Measurements from ENCODE around the gene PRKCH.

DNA sequence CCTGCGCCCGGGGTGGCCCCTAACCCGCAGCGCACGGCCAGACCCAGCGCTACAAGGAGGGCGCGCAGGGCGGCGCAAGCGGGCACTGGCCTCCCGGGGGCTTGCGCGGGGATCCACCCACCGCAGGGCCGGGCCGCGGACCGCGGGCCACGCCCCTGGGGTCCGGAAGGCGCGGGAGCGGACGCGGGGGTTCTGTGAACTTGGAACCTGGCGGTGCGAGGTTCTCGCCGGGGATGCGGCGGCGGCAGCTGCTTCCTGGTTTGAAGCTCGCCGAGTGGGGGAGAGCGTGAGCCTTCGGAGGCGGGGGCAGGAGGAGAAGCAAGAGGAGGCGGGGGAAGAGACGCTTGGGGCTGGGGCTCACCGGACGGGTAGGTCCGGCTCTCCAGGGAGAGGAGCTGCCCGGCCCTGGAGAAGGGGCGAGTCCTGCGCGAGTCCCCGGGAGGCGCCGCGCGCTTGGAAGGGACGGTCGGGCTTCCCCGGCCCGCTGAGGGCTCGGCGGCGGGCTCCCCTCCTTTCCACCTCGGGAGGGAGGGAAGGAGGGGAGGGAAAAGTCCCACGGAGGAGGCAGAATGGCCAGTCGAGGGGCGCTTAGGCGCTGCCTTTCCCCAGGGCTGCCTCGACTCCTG lies at the start of gene PRKCH:
- TF ChIP-seq, protein P1, sequence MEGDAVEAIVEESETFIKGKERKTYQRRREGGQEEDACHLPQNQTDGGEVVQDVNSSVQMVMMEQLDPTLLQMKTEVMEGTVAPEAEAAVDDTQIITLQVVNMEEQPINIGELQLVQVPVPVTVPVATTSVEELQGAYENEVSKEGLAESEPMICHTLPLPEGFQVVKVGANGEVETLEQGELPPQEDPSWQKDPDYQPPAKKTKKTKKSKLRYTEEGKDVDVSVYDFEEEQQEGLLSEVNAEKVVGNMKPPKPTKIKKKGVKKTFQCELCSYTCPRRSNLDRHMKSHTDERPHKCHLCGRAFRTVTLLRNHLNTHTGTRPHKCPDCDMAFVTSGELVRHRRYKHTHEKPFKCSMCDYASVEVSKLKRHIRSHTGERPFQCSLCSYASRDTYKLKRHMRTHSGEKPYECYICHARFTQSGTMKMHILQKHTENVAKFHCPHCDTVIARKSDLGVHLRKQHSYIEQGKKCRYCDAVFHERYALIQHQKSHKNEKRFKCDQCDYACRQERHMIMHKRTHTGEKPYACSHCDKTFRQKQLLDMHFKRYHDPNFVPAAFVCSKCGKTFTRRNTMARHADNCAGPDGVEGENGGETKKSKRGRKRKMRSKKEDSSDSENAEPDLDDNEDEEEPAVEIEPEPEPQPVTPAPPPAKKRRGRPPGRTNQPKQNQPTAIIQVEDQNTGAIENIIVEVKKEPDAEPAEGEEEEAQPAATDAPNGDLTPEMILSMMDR (IDR thresholded peaks at IDR 0.05) = peak; percentile 59
- no peak for TF ChIP-seq ZFX (IDR thresholded peaks at IDR 0.05; ENCODE audit: borderline replicate concordance)

All from 22Rv1 (cell line).